Hepatocyte (in vitro differentiated cells): ENCODE data around the gene WHRN.

ENCODE experiments used
- EZH2 ChIP-seq: fragments of 200-600 bp; sonication (generic); IDR thresholded peaks from 2 replicates; pipeline ENCODE4 v1.6.1; 2016; ENCODE audit warnings: antibody characterized with exemption, mild to moderate bottlenecking, borderline replicate concordance
- TF ChIP-seq, protein P1 (sequence below): fragments of 200-600 bp; sonication (generic); IDR thresholded peaks from 2 replicates; pipeline ENCODE4 v1.5.1; 2016; ENCODE audit warnings: antibody characterized with exemption, mild to moderate bottlenecking; ENCODE audit not compliant: poor library complexity

DNA sequence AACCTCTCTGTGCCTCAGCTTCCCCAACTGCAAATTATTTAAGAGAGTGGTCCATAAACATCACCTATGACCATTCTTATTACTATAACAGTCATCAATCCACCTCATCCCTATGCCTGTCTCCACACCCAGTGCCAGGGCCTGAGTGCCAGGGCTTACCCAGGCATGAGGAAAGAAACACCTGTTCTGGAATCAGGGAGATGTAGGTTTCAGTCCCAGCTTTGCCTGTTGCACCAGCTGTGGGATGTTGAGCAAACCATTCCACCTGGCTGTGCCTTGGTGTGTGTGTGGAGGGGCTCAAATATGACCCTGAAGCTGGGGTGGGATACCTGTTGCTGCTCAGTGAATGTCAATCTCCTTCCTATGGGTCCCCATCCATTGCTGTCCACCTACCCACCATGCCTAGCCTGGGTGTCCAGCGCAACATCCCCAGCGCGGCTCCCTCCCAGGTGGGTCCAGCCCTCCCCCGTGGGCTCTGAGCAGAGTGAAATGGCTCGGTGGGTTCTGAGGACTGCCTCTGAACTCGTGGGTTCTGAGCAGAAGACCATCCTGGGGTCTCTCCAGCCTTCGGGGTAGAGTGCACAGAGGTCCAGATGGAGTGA is 133.8 kb downstream of the WHRN start:
- TF ChIP-seq EZH2: no peak
- TF ChIP-seq, protein P1, sequence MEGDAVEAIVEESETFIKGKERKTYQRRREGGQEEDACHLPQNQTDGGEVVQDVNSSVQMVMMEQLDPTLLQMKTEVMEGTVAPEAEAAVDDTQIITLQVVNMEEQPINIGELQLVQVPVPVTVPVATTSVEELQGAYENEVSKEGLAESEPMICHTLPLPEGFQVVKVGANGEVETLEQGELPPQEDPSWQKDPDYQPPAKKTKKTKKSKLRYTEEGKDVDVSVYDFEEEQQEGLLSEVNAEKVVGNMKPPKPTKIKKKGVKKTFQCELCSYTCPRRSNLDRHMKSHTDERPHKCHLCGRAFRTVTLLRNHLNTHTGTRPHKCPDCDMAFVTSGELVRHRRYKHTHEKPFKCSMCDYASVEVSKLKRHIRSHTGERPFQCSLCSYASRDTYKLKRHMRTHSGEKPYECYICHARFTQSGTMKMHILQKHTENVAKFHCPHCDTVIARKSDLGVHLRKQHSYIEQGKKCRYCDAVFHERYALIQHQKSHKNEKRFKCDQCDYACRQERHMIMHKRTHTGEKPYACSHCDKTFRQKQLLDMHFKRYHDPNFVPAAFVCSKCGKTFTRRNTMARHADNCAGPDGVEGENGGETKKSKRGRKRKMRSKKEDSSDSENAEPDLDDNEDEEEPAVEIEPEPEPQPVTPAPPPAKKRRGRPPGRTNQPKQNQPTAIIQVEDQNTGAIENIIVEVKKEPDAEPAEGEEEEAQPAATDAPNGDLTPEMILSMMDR: no peak
